ENCODE measurements around the gene MT3. TPM values are rescaled to one million over a fixed set of nuclear protein-coding genes. Genes with fewer than 3 reads are reported as not detected.

Gene MT3
- total RNA-seq (2022) (not detected in 2 replicates), Bru-seq, nascent RNA (not detected), BruChase-seq, experiment 1, labeled RNA remaining after a 6-hour chase (not detected), BruChase-seq, experiment 2, labeled RNA remaining after a 2-hour chase (not detected)
- long read RNA-seq = 0 reads

GRCh38 chr16:56589141-56590039, at the start of gene MT3:
Gene MT3, plus strand, starts transcription at chr16:56589528. Its CDS starts 63 bp downstream, at chr16:56589591.
- no peak for TF ChIP-seq CTCF (IDR thresholded peaks at IDR 0.05; ENCODE audit: unreplicated experiment)
- no peak for DNase-seq
- Mint-ChIP-seq H3K9me3 (ENCODE audit: low read depth, unreplicated experiment) (no peaks in the 10 kb centered on the region), H3K4me3 (ENCODE audit: low read depth, unreplicated experiment) (peak within 1 kb of the TSS; percentile 24), H3K27me3 (ENCODE audit: unreplicated experiment) (peaks cover 80% of the 10 kb centered on the region), H3K27ac (ENCODE audit: unreplicated experiment) (no peak within 1 kb of the TSS), H3K36me3 (ENCODE audit: insufficient read depth, unreplicated experiment) (no peaks in the 10 kb centered on the region), H3K4me1 (ENCODE audit: low read depth, unreplicated experiment) (no peaks in the 10 kb centered on the region)
- no TSS peak for BruUV-seq (replicated peaks)
- CTCF ChIA-PET = no interaction called here
- intact Hi-C loops (cut with micrococcal nuclease; ENCODE audit: unreplicated experiment) = no loop called here

- no peaks in the 10 kb centered on the region for H3K9me3 Mint-ChIP-seq (ENCODE audit: low read depth, unreplicated experiment)
- no peak for DNase-seq
- no peaks in the 10 kb centered on the region for H3K4me1 Mint-ChIP-seq (ENCODE audit: low read depth, unreplicated experiment)
- no peak overlapping the region for H3K4me3 Mint-ChIP-seq (ENCODE audit: low read depth, unreplicated experiment)
- no TSS peak for BruUV-seq (replicated peaks)
- intact Hi-C loops (cut with micrococcal nuclease; ENCODE audit: unreplicated experiment) = no loop called here
- CTCF ChIA-PET = interaction anchor here (0.5 kb wide), 1 partner anchor 907 kb away, joined by 3 read pairs; no protein-coding TSS in a partner anchor
- TF ChIP-seq CTCF (IDR thresholded peaks at IDR 0.05; ENCODE audit: unreplicated experiment) = no peak
- H3K27ac Mint-ChIP-seq (ENCODE audit: unreplicated experiment) = no peak overlapping the region
- peaks cover 42% of the 10 kb centered on the region for H3K27me3 Mint-ChIP-seq (ENCODE audit: unreplicated experiment)
- H3K36me3 Mint-ChIP-seq (ENCODE audit: insufficient read depth, unreplicated experiment) = no peaks in the 10 kb centered on the region
Measured at GRCh38 chr16:56539656-56540055, 49.7 kb upstream of the MT3 start.

GRCh38 chr16:56542039-56542438, 47.3 kb upstream of the MT3 start:
- H3K27ac Mint-ChIP-seq (ENCODE audit: unreplicated experiment) = no peak overlapping the region
- no peak for DNase-seq
- H3K4me1 Mint-ChIP-seq (ENCODE audit: low read depth, unreplicated experiment) = no peaks in the 10 kb centered on the region
- H3K4me3 Mint-ChIP-seq (ENCODE audit: low read depth, unreplicated experiment) = no peak overlapping the region
- peaks cover 18% of the 10 kb centered on the region for H3K27me3 Mint-ChIP-seq (ENCODE audit: unreplicated experiment)
- CTCF ChIA-PET = no interaction called here
- H3K36me3 Mint-ChIP-seq (ENCODE audit: insufficient read depth, unreplicated experiment) = no peaks in the 10 kb centered on the region
- H3K9me3 Mint-ChIP-seq (ENCODE audit: low read depth, unreplicated experiment) = no peaks in the 10 kb centered on the region
- TF ChIP-seq CTCF (IDR thresholded peaks at IDR 0.05; ENCODE audit: unreplicated experiment) = no peak
- intact Hi-C loops (cut with micrococcal nuclease; ENCODE audit: unreplicated experiment) = no loop called here
- BruUV-seq (replicated peaks) = no TSS peak

GRCh38 chr16:56547120-56547948, 42.0 kb upstream of the MT3 start:
- Mint-ChIP-seq H3K36me3 (ENCODE audit: insufficient read depth, unreplicated experiment) (no peaks in the 10 kb centered on the region), H3K4me3 (ENCODE audit: low read depth, unreplicated experiment) (no peak overlapping the region), H3K9me3 (ENCODE audit: low read depth, unreplicated experiment) (no peaks in the 10 kb centered on the region), H3K27me3 (ENCODE audit: unreplicated experiment) (peaks cover 59% of the 10 kb centered on the region), H3K27ac (ENCODE audit: unreplicated experiment) (no peak overlapping the region), H3K4me1 (ENCODE audit: low read depth, unreplicated experiment) (no peaks in the 10 kb centered on the region)
- CTCF ChIA-PET = interaction anchor here (0.7 kb wide), 1 partner anchor 10 kb away, joined by 4 read pairs; no protein-coding TSS in a partner anchor
- intact Hi-C loops (cut with micrococcal nuclease; ENCODE audit: unreplicated experiment) = no loop called here
- no TSS peak for BruUV-seq (replicated peaks)
- TF ChIP-seq CTCF (IDR thresholded peaks at IDR 0.05; ENCODE audit: unreplicated experiment) = no peak
- no peak for DNase-seq
